HepG2 (cell line): ENCODE results near the gene ACTR1A. TPM values are rescaled to one million over a fixed set of nuclear protein-coding genes. Genes with fewer than 3 reads are reported as not detected.

Experiments
- ATAC-seq: fragments of 200-7000 bp; cut with Tn5 transposase; 3 replicates; pipeline ENCODE4 v1.9.1; 2020; ENCODE audit warnings: mild to moderate bottlenecking, moderate library complexity
- BruUV-seq: library from RNA; stranded (reverse); fragments of 400-500 nt; replicated peaks from 2 replicates; lab custom pipeline; 2021; lab: Mats Ljungman, UMichigan
- CTCF ChIA-PET: fragments of 300-600 bp; formaldehyde crosslinking; extraction: SDS; loops from one replicate; lab custom pipeline; 2021; ENCODE audit warnings: low total read pairs, inconsistent platforms, low intra/inter-chr PET ratio; lab: Yijun Ruan, JAX
- POLR2A ChIA-PET: fragments of 350-600 bp; sonication (Branson Sonifier 250); formaldehyde crosslinking; loops from one replicate; lab custom pipeline; 2020; ENCODE audit warnings: antibody characterized with exemption, inconsistent platforms; lab: Yijun Ruan, JAX
- DNase-seq: peaks from one replicate; pipeline ENCODE4 v3.0.0-alpha.2; 2015; ENCODE audit warnings: low spot score
- FAIRE-seq: peaks from 3 replicates; lab custom pipeline; 2011; peaks lifted over from hg19 to GRCh38; lab: Jason Lieb, UNC
- H2AFZ ChIP-seq: one replicate; pipeline ENCODE4 v1.6.1; 2011; ENCODE audit warnings: low read length, inconsistent platforms
- H3K27ac ChIP-seq: fragments of 300-600 bp; 3 replicates; pipeline ENCODE4 v1.8.0; 2011; ENCODE audit warnings: mixed run types, mild to moderate bottlenecking, mixed read lengths, low read length, inconsistent platforms; ENCODE audit not compliant: insufficient read depth; ENCODE audit errors: extremely low read length
- H3K27me3 ChIP-seq, 2 experiments: fragments of 200-600 bp in 1 of 2; 2 replicates in 1 of 2; 3 replicates in 1 of 2; pipeline versions ENCODE4 v1.6.0 to v1.8.0; 2011; ENCODE audit warnings: low read length in 2 of 2, mild to moderate bottlenecking in 2 of 2, moderate library complexity in 2 of 2, inconsistent platforms in 1 of 2; ENCODE audit not compliant: insufficient read depth in 2 of 2, control insufficient read depth in 1 of 2
- H3K36me3 ChIP-seq, 2 experiments: fragments of 200-600 bp in 1 of 2; replicated peaks in 1 of 2; 2 replicates in 1 of 2; 3 replicates in 1 of 2; pipeline versions ENCODE4 v1.5.1 to v1.8.0; 2011; ENCODE audit warnings: low read length in 2 of 2, inconsistent platforms in 1 of 2; ENCODE audit not compliant: insufficient read depth in 2 of 2, control insufficient read depth in 1 of 2
- H3K4me1 ChIP-seq: 2 replicates; pipeline ENCODE4 v1.5.1; 2012; ENCODE audit warnings: low read length, inconsistent platforms; ENCODE audit not compliant: insufficient read depth
- H3K4me2 ChIP-seq: 2 replicates; pipeline ENCODE4 v1.6.0; 2011; ENCODE audit warnings: low read depth, low read length, inconsistent platforms
- H3K4me3 ChIP-seq, 3 experiments: fragments of 200-600 bp in 1 of 3; sonication (generic), shearing (Covaris generic) in 1 of 3; replicated peaks in 1 of 3; 2 replicates each; pipeline ENCODE4 v1.5.1; 2011 to 2016; ENCODE audit warnings: low read length in 3 of 3, inconsistent platforms in 2 of 3, low read depth in 2 of 3, mild to moderate bottlenecking in 2 of 3, control low read depth in 1 of 3, mixed read lengths in 1 of 3; ENCODE audit not compliant: insufficient read depth in 1 of 3
- H3K79me2 ChIP-seq: one replicate; pipeline ENCODE4 v1.6.1; 2011; ENCODE audit warnings: low read length, inconsistent platforms; ENCODE audit not compliant: insufficient read depth
- H3K9ac ChIP-seq: 2 replicates; pipeline ENCODE4 v1.6.0; 2011; ENCODE audit warnings: mild to moderate bottlenecking, low read depth, low read length, inconsistent platforms; ENCODE audit not compliant: insufficient read depth
- H3K9me3 ChIP-seq: 2 replicates; pipeline ENCODE4 v1.5.1; 2012; ENCODE audit warnings: mild to moderate bottlenecking, low read length
- H4K20me1 ChIP-seq: 2 replicates; pipeline ENCODE4 v1.6.0; 2011; ENCODE audit warnings: inconsistent platforms, mild to moderate bottlenecking, low read length, moderate library complexity; ENCODE audit not compliant: insufficient read depth
- HMG20B ChIP-seq: conservative IDR thresholded peaks from 2 replicates; pipeline ENCODE4 v1.6.1; 2016; ENCODE audit warnings: missing genetic modification reagents, missing compliant biosample characterization
- HNF1A ChIP-seq, 2 experiments: sonication (generic) in 1 of 2; formaldehyde crosslinking in 1 of 2; IDR thresholded peaks; 2 replicates each; pipeline versions ENCODE4 v1.4.0 to v1.6.1; 2016 to 2020; ENCODE audit warnings: borderline replicate concordance in 1 of 2, low read depth in 1 of 2, mild to moderate bottlenecking in 1 of 2, missing genetic modification reagents in 1 of 2
- HNRNPLL ChIP-seq: fragments of 200-400 bp; formaldehyde crosslinking; IDR thresholded peaks from 2 replicates; pipeline ENCODE4 v1.6.1; 2017; ENCODE audit warnings: mild to moderate bottlenecking, low read depth, low read length; ENCODE audit not compliant: poor library complexity, severe bottlenecking
- JDP2 ChIP-seq: sonication (generic); formaldehyde crosslinking; IDR thresholded peaks from 2 replicates; pipeline ENCODE4 v1.8.1; 2022; ENCODE audit warnings: missing genetic modification reagents, borderline replicate concordance
- RERE ChIP-seq: IDR thresholded peaks from 2 replicates; pipeline ENCODE4 v1.6.1; 2016; ENCODE audit warnings: low read depth, missing genetic modification reagents, missing compliant biosample characterization
- TSC22D2 ChIP-seq: sonication (generic); formaldehyde crosslinking; IDR thresholded peaks from 2 replicates; pipeline ENCODE4 v1.5.1; 2020; ENCODE audit warnings: missing genetic modification reagents, mild to moderate bottlenecking, borderline replicate concordance
- ZNF703 ChIP-seq: sonication (generic); formaldehyde crosslinking; IDR thresholded peaks from 2 replicates; pipeline ENCODE4 v1.5.1; 2020; ENCODE audit warnings: missing genetic modification reagents, mild to moderate bottlenecking, moderate library complexity, borderline replicate concordance
- ZNF746 ChIP-seq: sonication (generic); formaldehyde crosslinking; IDR thresholded peaks from 2 replicates; pipeline ENCODE4 v1.8.0; 2022; ENCODE audit warnings: mild to moderate bottlenecking, missing genetic modification reagents
- ZNF839 ChIP-seq: sonication (generic); formaldehyde crosslinking; IDR thresholded peaks from 2 replicates; pipeline ENCODE4 v1.4.0; 2020; ENCODE audit warnings: missing genetic modification reagents, mild to moderate bottlenecking, borderline replicate concordance
- WGBS: methylation state at CpG from one replicate; pipeline ENCODE4 v1.1.6; 2017; ENCODE audit warnings: low lambda C conversion rate; 5-methylcytosine and 5-hydroxymethylcytosine counted together
- in situ Hi-C: cut with HindIII; loops from 2 replicates; pipeline ENCODE4 v1.10.0; 2017; ENCODE audit warnings: low pct_unique_long_range_greater_than_20kb; ENCODE audit not compliant: extremely low pct_ligation_motif_present
- intact Hi-C: fragments of 100-400 bp; cut with micrococcal nuclease; formaldehyde crosslinking; loops from one replicate; pipeline ENCODE4 v1.10.0; 2022; ENCODE audit not compliant: unreplicated experiment
- polyA plus RNA-seq, 8 experiments: library from polyadenylated mRNA; depleted of rRNA in 3 of 8; stranded (reverse) in 7 of 8; unstranded in 1 of 8; fragments of >200 nt; fragmentation: Illumina TruSeq in 4 of 8; extraction: Trizol in 4 of 8; gene quantifications; 2 replicates each; pipeline versions ENCODE4 v1.2.1 to v1.2.3, GENCODE V29; 2011 to 2016; ENCODE audit warnings: low read depth in 4 of 8, missing spikeins in 1 of 8, mixed read lengths in 1 of 8; ENCODE audit not compliant: insufficient read depth in 1 of 8
- total RNA-seq, 5 experiments: library from RNA; depleted of rRNA; stranded (reverse); fragments of >200 nt; fragmentation: Illumina TruSeq; extraction: Trizol; gene quantifications; 2 replicates each; pipeline ENCODE4 v1.2.3, GENCODE V29; 2016; ENCODE audit warnings: low read depth in 1 of 5

Gene ACTR1A
- total and polyA plus RNA-seq, 2 of the 13 experiments (the other 11 are each of a cell fraction or from before 2014, with no cell fraction given): 59.6 to 62.8 TPM

- TF ChIP-seq ZNF746 (CRISPR knock-in tag) (no peak), HMG20B (CRISPR knock-in tag) (no peak; the same call in 1 of the 2 replicates), HNF1A (IDR thresholded peaks at IDR 0.05; ENCODE audit: low read depth) (no peak), HNF1A (CRISPR knock-in tag; IDR thresholded peaks at IDR 0.05; ENCODE audit: borderline replicate concordance) (no peak), JDP2 (no peak), TSC22D2 (CRISPR knock-in tag) (no peak), ZNF839 (no peak)
Observed at GRCh38 chr10:102434394-102435132, 67.9 kb downstream of the ACTR1A start (continued).

- in situ Hi-C loops (no loop called here), intact Hi-C loops (loop anchor here (2.0 kb wide), 1 partner anchor 15 kb away; no protein-coding TSS in a partner anchor)
- ChIA-PET POLR2A (interaction anchor here (0.9 to 6.8 kb wide), 5 partner anchors 12 to 195 kb away, joined by 3 to 135 read pairs (median 67); partner anchors contain the start of genes C10orf95 and FBXL15), CTCF (no interaction called here)
- peaks cover 5% of the 10 kb centered on the region for H3K79me2 ChIP-seq
- H4K20me1 ChIP-seq: no peaks in the 10 kb centered on the region
- H3K9me3 ChIP-seq: no peaks in the 10 kb centered on the region
- H3K27me3 ChIP-seq: no peaks in the 10 kb centered on the region; a peak in 1 of 5 replicates
- peak overlapping the region; percentile 33 to 76 (median 75); a peak in 5 of 6 replicates for H3K4me3 ChIP-seq
- WGBS: 0% methylated on average over 5 of the region's 5 CpGs
- ATAC-seq (peak; percentile 3; the same call in 2 of the 3 replicates), DNase-seq (no peak), FAIRE-seq (no peak)
- H3K36me3 ChIP-seq: no peaks in the 10 kb centered on the region
- H3K9ac ChIP-seq: peak overlapping the region; percentile 68
- no TSS peak for BruUV-seq
- peak overlapping the region; percentile 1 for H2AFZ ChIP-seq
- peak overlapping the region; percentile 72 for H3K27ac ChIP-seq
- H3K4me1 ChIP-seq: peaks cover 35% of the 10 kb centered on the region
- H3K4me2 ChIP-seq: peak overlapping the region; percentile 97
- no peak for TF ChIP-seq RERE (CRISPR knock-in tag)
- TF ChIP-seq HNRNPLL: no peak
- TF ChIP-seq ZNF703: no peak
Observed at GRCh38 chr10:102433619-102434046, 68.9 kb downstream of the ACTR1A start.
